A549 (cell line): ENCODE results near the gene TANK.

Source experiments
- CHD4 ChIP-seq: fragments of 200-600 bp; sonication (generic); IDR thresholded peaks from 2 replicates; pipeline ENCODE4 v1.6.1; 2016; ENCODE audit warnings: antibody characterized with exemption, mild to moderate bottlenecking, borderline replicate concordance
- POLR2A ChIP-seq: IDR thresholded peaks from 2 replicates; pipeline ENCODE4 v1.6.1; 2012; ENCODE audit warnings: mild to moderate bottlenecking, low read length
- POLR2AphosphoS2 ChIP-seq: conservative IDR thresholded peaks from 2 replicates; pipeline ENCODE4 v1.6.1; 2012; ENCODE audit warnings: low read length, improper control_type of control experiment, inconsistent platforms
- RCOR1 ChIP-seq: fragments of 150-350 bp; IDR thresholded peaks from 2 replicates; pipeline ENCODE4 v1.6.1; 2014; ENCODE audit warnings: antibody characterized with exemption, low read length, low read depth
- TF ChIP-seq, protein P1 (sequence below): fragments of >200 bp; sonication (Bioruptor Twin); formaldehyde crosslinking; IDR thresholded peaks from 3 replicates; pipeline ENCODE4 v1.5.1; 2016

DNA sequence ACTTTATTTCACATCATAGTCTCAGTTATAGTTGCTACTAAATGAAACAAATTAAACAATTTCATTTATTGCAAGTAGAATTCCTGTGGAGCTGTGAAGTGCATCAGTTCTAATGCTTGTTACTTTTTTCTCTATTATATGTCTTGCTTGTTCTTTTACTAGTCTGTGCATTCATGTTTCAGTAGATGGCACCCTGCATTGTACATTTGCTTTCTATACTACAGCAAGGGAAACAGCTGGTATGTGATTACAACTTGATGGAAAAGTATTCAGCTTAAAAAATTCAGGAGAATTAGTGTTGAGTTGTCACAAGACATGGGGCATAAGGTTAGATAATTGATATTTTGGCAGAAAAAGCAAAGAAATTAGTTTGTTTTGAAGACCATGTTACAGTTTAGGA, 72.3 kb downstream of the TANK start:
- TF ChIP-seq CHD4 (no peak), POLR2AphosphoS2 (no peak), RCOR1 (no peak), POLR2A (no peak)
- TF ChIP-seq, protein P1, sequence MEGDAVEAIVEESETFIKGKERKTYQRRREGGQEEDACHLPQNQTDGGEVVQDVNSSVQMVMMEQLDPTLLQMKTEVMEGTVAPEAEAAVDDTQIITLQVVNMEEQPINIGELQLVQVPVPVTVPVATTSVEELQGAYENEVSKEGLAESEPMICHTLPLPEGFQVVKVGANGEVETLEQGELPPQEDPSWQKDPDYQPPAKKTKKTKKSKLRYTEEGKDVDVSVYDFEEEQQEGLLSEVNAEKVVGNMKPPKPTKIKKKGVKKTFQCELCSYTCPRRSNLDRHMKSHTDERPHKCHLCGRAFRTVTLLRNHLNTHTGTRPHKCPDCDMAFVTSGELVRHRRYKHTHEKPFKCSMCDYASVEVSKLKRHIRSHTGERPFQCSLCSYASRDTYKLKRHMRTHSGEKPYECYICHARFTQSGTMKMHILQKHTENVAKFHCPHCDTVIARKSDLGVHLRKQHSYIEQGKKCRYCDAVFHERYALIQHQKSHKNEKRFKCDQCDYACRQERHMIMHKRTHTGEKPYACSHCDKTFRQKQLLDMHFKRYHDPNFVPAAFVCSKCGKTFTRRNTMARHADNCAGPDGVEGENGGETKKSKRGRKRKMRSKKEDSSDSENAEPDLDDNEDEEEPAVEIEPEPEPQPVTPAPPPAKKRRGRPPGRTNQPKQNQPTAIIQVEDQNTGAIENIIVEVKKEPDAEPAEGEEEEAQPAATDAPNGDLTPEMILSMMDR, result no peak
